BE2C (cell line): ENCODE data around the gene ANKRD28.

Source experiments
- DNase-seq: peaks from one replicate; pipeline ENCODE4 v3.0.0-alpha.2; 2020
- H3K27me3 ChIP-seq: fragments of 250-450 bp; sonication (Bioruptor Pico); 2 replicates; pipeline ENCODE4 v1.5.1; 2020; ENCODE audit warnings: mild to moderate bottlenecking
- H3K36me3 ChIP-seq: fragments of 250-450 bp; sonication (Bioruptor Pico); 2 replicates; pipeline ENCODE4 v1.5.1; 2020; ENCODE audit warnings: mild to moderate bottlenecking
- H3K4me1 ChIP-seq: fragments of 250-450 bp; sonication (Bioruptor Pico); 2 replicates; pipeline ENCODE4 v1.5.1; 2020
- H3K4me3 ChIP-seq: 2 replicates; pipeline ENCODE4 v1.5.1; 2011; ENCODE audit warnings: low read depth, low read length
- H3K9me3 ChIP-seq: fragments of 250-450 bp; sonication (Bioruptor Pico); 2 replicates; pipeline ENCODE4 v1.5.1; 2020
- CTCF ChIP-seq: IDR thresholded peaks from 2 replicates; pipeline ENCODE4 v1.5.1; 2012; ENCODE audit warnings: mild to moderate bottlenecking, low read depth, low read length

ANKRD28 gene

GRCh38 chr3:15666277-15666676 lies 131.5 kb downstream of the ANKRD28 start:
- no peak overlapping the region for H3K4me3 ChIP-seq
- H3K4me1 ChIP-seq = no peaks in the 10 kb centered on the region
- no peaks in the 10 kb centered on the region for H3K27me3 ChIP-seq
- DNase-seq = no peak
- no peak for TF ChIP-seq CTCF
- H3K9me3 ChIP-seq = no peaks in the 10 kb centered on the region
- H3K36me3 ChIP-seq = no peaks in the 10 kb centered on the region

GRCh38 chr3:15665510-15666150 lies 132.1 kb downstream of the ANKRD28 start:
- no peak for DNase-seq
- H3K36me3 ChIP-seq = no peaks in the 10 kb centered on the region
- H3K9me3 ChIP-seq = no peaks in the 10 kb centered on the region
- H3K4me1 ChIP-seq = no peaks in the 10 kb centered on the region
- H3K4me3 ChIP-seq = no peak overlapping the region
- H3K27me3 ChIP-seq = no peaks in the 10 kb centered on the region
- no peak for TF ChIP-seq CTCF

- no peak for TF ChIP-seq CTCF
- Histone ChIP-seq H3K27me3 (no peaks in the 10 kb centered on the region), H3K4me3 (no peak overlapping the region), H3K4me1 (no peaks in the 10 kb centered on the region), H3K36me3 (no peaks in the 10 kb centered on the region), H3K9me3 (no peaks in the 10 kb centered on the region)
- DNase-seq = no peak
Measured at GRCh38 chr3:15664144-15664543, 133.6 kb downstream of the ANKRD28 start.

GRCh38 chr3:15660055-15660935 lies 137.5 kb downstream of the ANKRD28 start:
- no peak for TF ChIP-seq CTCF
- H3K9me3 ChIP-seq = no peaks in the 10 kb centered on the region
- no peaks in the 10 kb centered on the region for H3K36me3 ChIP-seq
- no peaks in the 10 kb centered on the region for H3K4me1 ChIP-seq
- no peaks in the 10 kb centered on the region for H3K27me3 ChIP-seq
- H3K4me3 ChIP-seq = no peak overlapping the region
- no peak for DNase-seq

GRCh38 chr3:15659254-15659975 lies 138.4 kb downstream of the ANKRD28 start:
- TF ChIP-seq CTCF = no peak
- H3K4me3 ChIP-seq = no peak overlapping the region
- no peaks in the 10 kb centered on the region for H3K9me3 ChIP-seq
- DNase-seq = no peak
- no peaks in the 10 kb centered on the region for H3K27me3 ChIP-seq
- H3K4me1 ChIP-seq = no peaks in the 10 kb centered on the region
- no peaks in the 10 kb centered on the region for H3K36me3 ChIP-seq
